ENCODE data around the gene EYA2. TPM values are rescaled to one million over a fixed set of nuclear protein-coding genes. Genes with fewer than 3 reads are reported as not detected.
"Not testable (repeated sequence)": the region's sequence is repeated elsewhere in the genome, so short reads cannot be mapped to it uniquely, and the experiment has no call there.

Gene EYA2
- total RNA-seq, 1 donor from 2014 or later = 1.6 TPM

DNA sequence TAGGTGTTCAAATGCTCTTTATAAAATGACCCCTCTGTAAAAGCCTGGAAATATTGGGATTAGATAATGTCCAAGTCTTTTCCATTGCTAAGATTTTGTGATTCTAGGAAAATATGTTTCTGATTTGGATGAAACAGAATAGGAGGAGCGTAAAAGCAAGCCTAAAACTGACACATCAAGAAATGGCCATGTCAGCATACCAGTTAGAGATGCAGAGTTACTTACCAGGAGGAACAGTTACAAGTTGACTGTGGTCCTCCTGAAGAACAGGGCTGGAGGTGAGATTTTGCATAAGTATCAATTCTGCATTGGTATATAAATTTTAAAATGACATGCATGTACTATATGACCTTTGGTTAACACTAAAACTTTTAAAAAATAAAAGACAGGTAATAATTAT, 35.3 kb downstream of the EYA2 start:
- ATAC-seq = no peak
- no peak for DNase-seq (ENCODE audit: low spot score)

- ATAC-seq (no peak), DNase-seq (ENCODE audit: low spot score) (no peak)
Observed at GRCh38 chr20:46930640-46931339, 36.1 kb downstream of the EYA2 start.

GRCh38 chr20:46931699-46932098, 37.1 kb downstream of the EYA2 start:
- DNase-seq (ENCODE audit: low spot score) (no peak), ATAC-seq (no peak)

- DNase-seq (ENCODE audit: low spot score); ATAC-seq: not testable (repeated sequence)
Observed at GRCh38 chr20:46932439-46932838, 37.8 kb downstream of the EYA2 start.

DNA sequence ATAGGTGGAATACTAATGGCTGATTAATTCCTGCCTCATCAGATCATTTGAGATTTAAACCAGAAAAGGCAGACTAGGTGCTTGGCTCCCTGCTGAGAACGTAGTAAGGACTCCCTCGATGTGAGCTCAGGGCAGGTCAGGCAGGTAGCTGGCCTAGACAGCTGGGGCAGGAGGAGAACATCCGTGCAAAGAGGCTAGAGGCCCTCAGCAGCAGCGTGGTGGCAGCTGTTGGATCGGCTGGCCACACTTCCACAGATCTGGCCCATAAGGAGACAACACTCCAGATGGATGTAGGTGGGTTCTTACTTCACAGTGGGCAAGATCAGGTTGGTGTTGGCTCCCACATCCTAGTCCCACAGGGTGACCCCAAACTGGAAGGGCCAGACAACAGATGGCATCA, 38.5 kb downstream of the EYA2 start:
- no peak for ATAC-seq
- no peak for DNase-seq (ENCODE audit: low spot score)

GRCh38 chr20:46934746-46935287, 40.2 kb downstream of the EYA2 start:
- ATAC-seq (no peak), DNase-seq (ENCODE audit: low spot score) (no peak)

DNA sequence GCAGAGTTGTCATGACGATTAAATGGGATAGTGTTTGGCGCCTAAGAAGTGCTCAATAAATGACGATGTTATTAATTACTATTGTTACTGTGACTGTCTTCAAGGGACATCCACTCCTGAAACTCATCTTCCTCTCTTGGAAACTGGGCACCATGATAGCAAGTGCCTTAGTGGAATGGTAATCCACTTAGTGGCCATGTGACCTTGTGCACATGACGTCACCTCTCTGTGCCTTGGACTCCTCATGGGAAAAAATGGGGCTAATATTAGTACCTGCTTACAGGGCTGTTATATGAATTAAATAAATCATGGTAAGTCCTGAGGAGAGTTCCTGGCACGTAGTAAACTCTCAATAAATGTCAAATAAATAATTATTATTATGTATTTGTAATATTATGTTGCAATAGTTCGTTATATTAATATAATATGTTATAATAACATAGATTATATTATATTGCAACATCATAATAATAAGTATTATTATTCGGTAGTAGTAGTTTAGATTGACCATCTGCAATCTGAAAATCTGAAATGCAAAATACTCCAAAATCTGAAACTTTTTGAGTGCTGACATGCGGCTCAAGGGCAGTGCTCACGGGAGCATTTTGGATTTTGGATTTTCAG, 40.9 kb downstream of the EYA2 start:
- DNase-seq (ENCODE audit: low spot score) = no peak
- ATAC-seq = no peak

DNA sequence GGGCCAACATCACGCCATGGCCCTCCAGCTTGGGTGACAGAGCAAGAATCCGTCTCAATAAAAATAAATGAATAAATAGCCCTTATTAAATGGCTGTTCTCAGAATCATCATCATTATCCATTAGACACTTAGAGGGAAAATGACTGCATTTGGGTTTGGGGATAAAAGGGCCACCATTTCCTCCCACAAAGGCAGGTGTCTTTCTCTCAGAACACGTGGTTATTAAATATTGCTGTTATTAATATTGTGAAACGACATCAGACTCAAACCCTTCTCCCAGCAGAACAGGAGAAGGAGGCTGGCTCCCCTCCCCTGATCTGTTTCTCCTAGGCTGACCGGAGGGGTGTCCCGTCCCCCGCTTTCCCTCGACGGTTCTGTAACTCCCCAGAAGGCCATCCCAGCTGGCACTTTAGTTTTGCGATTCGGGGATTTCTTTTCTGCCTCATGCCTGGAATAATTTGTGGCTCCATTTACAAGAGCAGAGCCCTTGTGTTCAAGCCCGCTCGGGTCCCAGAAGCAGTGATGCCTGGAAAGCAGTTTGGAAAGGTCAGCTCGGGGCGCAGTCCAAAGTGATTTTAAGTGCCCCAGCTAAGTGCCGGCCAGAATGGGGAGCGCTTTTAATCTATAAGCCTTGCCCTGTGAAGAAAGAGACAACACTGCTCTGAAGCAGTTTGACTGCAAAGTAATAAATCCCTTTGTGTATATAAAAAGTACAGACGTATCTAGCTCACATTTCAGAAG, 41.9 kb downstream of the EYA2 start:
- DNase-seq (ENCODE audit: low spot score) = no peak
- ATAC-seq = no peak

- ATAC-seq = no peak
Observed at GRCh38 chr20:46937157-46937523, 42.5 kb downstream of the EYA2 start.

DNA sequence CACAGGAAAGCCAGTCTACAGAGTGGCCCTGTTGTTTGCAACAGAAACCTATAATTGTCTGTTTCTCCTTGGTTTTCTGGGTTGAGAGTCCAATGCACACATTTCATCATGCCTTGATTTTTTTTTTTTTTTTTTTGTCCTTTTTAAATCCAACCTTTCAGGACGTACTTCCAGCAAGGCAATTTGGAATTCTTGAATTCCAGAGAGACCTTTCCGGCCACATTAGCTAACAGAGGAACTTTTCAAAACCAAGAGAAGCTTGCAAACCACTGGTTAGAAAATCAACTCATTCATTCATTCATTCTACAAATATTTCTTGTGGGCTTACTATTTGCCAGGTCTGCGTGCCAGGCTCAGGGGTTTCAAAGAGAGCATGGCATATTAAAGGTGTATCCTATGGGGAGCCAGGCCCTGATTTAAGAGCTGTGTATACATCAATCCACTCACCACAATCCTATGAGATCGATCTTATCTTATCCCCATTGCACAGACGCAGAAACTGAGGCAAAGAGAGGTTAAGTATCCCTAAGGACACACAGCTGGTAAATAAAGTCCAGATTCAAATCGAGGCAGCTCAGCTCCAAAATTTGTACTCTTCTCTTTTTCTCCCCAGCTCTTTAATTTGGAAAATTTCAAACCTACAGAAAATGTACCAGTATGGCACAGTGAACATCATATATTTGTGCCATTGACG, 43.0 kb downstream of the EYA2 start:
- DNase-seq (ENCODE audit: low spot score) (no peak), ATAC-seq (no peak)

More at GRCh38 chr20:46937157-46937523, 42.5 kb downstream of the EYA2 start:
- no peak for DNase-seq (ENCODE audit: low spot score)

- no peak for ATAC-seq
- DNase-seq (ENCODE audit: low spot score) = no peak
Observed at GRCh38 chr20:46938434-46938833, 43.8 kb downstream of the EYA2 start.

- ATAC-seq = no peak
- DNase-seq (ENCODE audit: low spot score) = no peak
Observed at GRCh38 chr20:46939031-46939965, 44.7 kb downstream of the EYA2 start.

DNA sequence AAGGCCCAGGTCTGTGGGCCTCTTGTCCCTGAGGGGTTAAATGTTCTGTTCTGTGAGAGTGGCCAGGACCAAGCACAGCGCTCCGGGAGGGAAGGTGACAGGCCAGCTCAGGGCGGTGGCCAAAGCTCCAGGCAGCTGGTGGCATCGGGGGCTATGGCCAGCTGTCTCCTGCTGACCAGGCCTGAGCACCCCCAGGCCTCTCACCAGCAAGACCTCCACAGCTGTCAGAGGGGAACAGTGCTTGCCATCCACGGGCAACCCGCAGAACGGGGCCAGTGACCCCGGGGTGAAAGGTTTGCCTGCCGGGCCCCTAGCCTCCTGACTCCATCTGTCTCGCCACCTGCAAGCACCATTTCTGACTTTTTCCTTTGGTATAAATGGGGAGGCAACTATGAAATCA, 46.0 kb downstream of the EYA2 start:
- ATAC-seq (no peak), DNase-seq (ENCODE audit: low spot score) (no peak)

DNA sequence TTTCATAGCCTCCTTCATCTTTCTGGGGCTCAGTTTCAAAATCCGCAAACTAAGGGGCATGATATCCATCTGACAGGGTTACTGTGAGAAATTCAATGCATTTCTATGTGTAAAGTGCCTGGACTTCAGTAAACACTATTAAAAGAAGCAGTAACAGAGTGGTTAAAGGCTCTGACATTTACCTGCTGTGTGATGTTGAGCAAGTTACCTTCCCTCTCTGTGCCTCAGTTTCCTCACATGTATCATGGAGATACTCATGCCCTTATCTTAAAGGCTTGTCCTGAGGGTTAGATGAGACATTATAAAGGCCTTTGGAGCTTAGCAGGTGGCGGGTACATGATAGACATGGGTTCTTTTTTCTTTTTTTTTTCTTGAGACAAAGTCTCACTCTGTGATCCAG, 46.8 kb downstream of the EYA2 start:
- DNase-seq (ENCODE audit: low spot score) = no peak
- no peak for ATAC-seq

- DNase-seq (ENCODE audit: low spot score) (no peak), ATAC-seq (no peak)
Observed at GRCh38 chr20:46943861-46944591, 49.4 kb downstream of the EYA2 start.

DNA sequence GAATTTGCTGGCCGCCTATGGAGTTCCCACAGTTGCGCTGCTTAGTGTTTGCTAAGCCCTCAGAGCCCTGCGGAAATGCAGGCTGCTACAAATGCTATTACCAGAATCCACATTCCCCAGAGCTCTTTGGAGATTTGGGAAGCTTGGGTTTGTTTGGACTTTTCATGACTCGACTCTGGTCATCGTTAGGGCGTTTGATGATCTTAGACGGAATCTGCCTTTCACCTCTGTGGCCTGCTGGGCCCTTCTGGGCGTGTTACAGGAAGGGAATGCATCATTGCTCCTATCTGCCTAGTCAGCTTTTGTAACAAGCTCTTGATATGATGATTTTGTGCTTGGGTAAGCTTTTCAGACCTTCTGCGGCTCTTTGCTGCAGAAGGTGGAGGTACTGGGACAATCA, 50.8 kb downstream of the EYA2 start:
- DNase-seq (ENCODE audit: low spot score) = no peak
- ATAC-seq = no peak

GRCh38 chr20:46946181-46946624, 51.6 kb downstream of the EYA2 start:
- no peak for DNase-seq (ENCODE audit: low spot score)
- no peak for ATAC-seq

- DNase-seq (ENCODE audit: low spot score) = no peak
- ATAC-seq = no peak
Observed at GRCh38 chr20:46946796-46947195, 52.2 kb downstream of the EYA2 start.

- no peak for DNase-seq (ENCODE audit: low spot score)
- no peak for ATAC-seq
Observed at GRCh38 chr20:46948081-46948480, 53.4 kb downstream of the EYA2 start.
